Esophagus mucosa (tissue), 1 donor: Measurements from ENCODE around the gene ZNF565. TPM values are rescaled to one million over a fixed set of nuclear protein-coding genes. Genes with fewer than 3 reads are reported as not detected.
A peak's percentile ranks its signal among the peaks of the same experiment; 100 is the strongest.
"Not testable (repeated sequence)": the region's sequence is repeated elsewhere in the genome, so short reads cannot be mapped to it uniquely, and the experiment has no call there.

Experiments
- ATAC-seq: fragments of 200-7000 bp; cut with Tn5 transposase; one replicate; pipeline ENCODE4 v1.9.1; 2020
- total RNA-seq: library from RNA; stranded (reverse); gene quantifications from one replicate; pipeline ENCODE4 v1.2.4, GENCODE V29; 2023
- donor health status: DM: yes; HTN: yes; CAD: no.

The ZNF565 gene
- total RNA-seq, result 2.1 TPM

DNA sequence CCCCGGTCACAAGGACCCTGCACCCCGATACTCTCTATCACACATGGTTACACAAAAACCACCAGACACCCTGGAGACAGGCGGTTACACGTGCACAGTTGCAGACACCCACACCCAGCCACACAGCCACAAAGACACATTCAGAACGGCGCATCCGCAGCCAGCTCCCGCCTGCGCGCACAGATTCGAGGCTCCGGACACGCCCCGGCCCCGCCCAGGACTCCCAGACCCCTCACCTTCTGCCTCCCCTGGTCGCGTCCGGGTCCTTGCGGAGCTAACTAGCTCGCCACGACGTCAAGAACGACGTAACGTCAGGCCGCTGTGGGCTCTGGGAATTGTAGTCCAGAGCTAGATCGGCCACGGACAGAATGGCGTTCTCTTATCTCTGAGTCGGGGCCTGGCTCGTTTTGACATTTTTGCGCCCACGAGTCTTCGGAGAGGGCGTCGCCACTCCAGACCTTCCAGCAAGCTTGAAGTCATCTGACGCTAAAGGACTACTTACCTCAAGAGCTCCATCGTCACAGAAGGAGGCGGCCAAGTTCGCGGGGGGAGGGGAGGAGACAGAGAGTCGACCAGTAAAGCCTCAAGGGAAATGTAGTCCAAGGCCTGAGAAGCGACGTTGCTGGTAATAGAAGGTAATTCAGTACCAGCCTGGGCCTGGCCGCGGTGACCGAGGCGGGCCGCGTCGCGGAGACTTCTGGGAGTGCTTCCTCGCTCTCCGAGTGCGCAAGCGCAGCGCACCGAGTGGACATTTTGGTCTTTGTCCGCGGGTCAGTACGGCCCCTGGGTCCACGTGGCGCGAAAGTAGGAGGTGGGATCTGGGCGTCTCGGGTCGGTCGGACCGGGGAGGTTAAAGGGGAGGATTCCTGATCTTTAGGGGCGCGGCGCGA lies at the start of gene ZNF565, which contains the start of gene ZNF146:
ZNF565 (minus strand) TSS at position 280 of the 890 bp plus-strand sequence. CDS start 12,680 bp downstream, outside the sequence.
ZNF146 (plus strand) TSS at position 721 of the 890 bp plus-strand sequence. CDS start 21,335 bp downstream, outside the sequence.
- ATAC-seq, result peak; percentile 95

DNA sequence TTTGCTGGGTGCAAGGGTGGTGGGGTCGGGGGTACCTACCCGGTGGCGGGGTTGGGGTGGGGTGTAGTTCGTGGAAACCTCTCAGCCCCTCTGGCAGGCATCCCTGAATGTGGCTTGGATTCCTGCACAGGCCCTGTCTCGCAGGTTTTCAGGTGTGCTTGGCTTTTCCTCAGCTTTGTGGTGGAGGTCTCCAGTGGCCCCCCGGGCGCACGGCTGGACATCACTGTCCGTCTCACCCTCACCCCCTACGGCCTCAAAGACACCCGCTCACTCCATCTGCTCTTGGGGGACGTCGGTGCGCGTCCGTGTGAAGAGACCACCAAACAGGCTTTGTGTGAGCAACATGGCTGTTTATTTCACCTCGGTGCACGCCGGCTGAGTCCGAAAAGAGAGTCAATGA lies 44.7 kb upstream of the ZNF565 start:
- no peak for ATAC-seq

- ATAC-seq, result no peak
Measured at GRCh38 chr19:36258028-36258875, 43.8 kb upstream of the ZNF565 start.

DNA sequence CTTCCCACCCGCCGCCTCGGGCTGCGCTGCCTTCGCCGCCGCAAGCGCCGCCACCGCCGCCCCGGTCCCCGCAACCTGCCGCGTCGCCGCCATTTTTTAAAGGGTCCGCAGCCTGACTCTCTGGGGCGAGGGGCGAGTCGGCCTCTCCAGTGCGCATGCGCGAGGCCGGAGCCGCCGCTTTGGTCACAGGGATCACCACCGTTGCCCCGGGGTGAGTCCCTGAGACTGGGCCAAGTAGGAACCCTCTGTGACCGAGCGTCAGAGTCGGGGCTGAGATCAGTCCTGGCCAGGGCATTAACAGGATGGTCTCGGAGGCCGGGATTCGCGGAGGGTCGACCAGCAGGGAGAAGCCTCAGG lies 43.0 kb upstream of the ZNF565 start:
- ATAC-seq, result no peak

DNA sequence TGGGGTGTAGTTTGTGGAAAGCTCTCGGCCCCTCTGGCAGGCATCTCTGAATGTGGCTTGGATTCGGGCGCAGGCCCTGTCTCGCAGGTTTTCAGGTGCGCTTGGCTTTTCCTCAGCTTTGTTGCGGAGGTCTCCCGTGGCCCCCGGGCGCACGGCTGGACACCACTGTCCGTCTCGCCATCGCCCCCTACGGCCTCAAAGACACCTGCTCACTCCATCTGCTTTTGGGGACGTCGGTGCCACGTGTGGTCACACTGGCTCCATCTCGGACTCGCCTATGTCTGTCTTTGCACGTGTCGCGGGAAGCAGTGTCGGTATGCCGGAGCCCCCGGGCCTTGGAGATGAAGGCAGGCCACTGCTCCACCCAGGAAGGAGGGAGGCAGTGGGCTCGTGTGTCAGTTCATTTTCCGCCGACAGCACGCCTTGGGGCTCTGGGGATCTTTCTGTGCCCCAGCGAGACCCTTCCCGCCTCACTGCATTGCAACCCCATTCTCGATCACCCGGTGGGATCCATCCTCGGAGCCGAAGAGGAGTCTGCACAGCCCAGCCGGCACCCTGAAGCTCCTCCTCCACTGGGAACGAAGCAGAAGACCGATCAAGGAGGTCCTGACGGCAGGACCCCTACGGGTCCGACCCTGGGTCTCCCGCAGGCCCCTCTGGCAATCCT lies 42.5 kb upstream of the ZNF565 start:
- no peak for ATAC-seq

GRCh38 chr19:36256064-36256463 lies 41.6 kb upstream of the ZNF565 start:
- ATAC-seq, result no peak

DNA sequence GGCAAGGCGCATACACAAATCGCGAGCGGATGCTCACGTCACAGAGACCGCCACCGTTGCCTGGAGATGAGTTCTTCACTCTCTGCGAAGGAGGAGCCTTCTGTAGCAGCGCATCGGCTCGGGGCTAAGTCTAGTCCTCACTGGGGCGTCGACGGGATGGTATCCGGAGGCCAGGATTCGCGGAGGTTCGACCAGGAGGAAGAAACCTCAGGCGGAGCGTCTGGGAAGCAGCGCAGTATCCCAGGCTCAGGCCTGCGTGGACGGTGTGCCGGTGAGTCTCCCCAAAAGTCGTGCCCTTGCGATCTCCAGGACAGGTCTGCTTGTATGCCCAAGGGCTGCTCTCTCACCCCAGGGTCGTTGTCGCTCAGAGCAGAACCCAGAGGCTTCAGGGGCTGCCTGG lies 40.9 kb upstream of the ZNF565 start:
- no peak for ATAC-seq

- no peak for ATAC-seq
Measured at GRCh38 chr19:36254848-36255247, 40.4 kb upstream of the ZNF565 start.

DNA sequence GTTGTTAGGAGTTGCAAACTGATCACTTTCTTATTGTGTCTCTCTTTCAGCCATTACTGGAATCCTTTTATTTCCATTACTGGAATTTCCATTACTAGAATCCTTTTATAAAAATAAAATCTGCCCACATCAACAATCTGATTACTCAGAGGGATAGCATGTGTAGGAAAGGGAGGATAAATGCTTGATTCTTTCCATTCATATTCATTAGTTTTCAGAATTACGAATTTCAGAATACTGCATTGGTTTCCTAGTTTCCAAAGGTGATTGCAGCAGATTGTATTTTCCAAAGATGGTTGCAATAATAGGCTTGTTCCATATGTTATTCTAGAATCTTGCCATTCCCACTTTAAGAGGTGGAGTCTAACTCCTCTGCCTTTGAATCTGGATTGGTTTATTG lies 37.6 kb upstream of the ZNF565 start:
- ATAC-seq, result no peak

DNA sequence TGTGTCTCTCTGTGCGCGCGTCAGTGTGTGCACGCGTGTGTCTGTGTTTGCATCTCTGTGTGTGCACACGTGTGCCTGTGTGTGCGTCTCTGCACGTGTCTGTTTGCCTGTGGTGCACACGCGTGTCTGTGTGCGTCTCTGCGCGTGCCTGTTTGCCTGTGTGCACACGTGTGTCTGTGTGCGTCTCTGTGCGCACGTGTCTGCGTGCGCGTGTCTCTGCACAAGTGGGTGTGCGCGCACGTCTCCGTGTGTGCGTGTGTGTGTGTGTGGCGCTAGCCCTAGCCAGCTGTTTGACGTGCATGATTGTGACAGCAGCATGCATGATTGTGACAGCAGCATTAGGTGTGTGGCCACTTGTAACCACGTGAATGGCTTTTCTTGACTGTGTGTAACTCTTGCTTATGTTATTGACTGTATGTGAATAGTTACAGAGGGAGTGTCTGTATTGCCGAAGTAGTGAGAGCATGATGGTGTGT lies 31.6 kb upstream of the ZNF565 start:
- peak; percentile 17 for ATAC-seq

GRCh38 chr19:36245210-36246005 lies 30.9 kb upstream of the ZNF565 start:
- ATAC-seq, result no peak

DNA sequence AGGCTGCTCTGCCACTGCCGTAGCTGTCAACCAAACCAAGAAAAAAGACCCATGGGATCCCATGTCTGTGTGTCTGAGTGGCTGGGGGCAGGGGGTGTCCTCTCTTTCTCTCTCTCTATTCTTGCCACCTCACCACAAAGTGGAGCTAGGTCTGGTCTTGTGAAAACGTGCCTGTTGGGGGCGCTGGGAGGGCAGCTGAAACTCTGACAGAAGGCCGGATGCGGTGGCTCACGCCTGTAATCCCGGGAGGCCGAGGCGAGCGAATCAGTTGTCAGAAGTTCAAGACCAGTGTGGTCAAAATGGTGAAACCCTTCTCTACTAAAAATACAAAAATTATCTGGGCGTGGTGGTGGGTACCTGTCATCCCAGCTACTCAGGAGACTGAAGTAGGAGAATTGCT lies 29.6 kb upstream of the ZNF565 start:
- ATAC-seq, result no peak

- no peak for ATAC-seq
Measured at GRCh38 chr19:36236946-36237310, 22.5 kb upstream of the ZNF565 start.

- ATAC-seq, result no peak
Measured at GRCh38 chr19:36236304-36236945, 22.0 kb upstream of the ZNF565 start.

- not testable (repeated sequence) for ATAC-seq
Measured at GRCh38 chr19:36233626-36234025, 19.2 kb upstream of the ZNF565 start.

GRCh38 chr19:36225219-36225892 lies 10.9 kb upstream of the ZNF565 start:
- ATAC-seq, result no peak

DNA sequence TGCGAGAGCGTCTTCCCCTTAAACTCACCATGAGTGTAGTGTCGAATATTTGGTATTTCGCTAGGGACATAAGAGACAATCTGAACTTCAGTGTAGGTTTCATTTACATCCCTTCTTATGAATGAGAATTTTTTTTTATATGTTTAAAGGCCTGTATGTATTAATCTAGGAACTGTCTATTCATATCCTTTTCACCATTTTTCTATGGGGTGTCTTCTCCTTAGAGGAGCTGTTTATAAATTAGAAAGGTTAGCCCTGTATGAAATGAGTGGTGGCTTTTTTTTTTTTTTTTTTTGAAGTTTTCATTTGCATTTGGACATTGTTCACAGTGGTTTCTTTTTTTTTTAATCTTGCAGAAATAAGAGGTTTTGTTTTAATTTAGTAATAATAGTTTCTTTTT lies 8.0 kb upstream of the ZNF565 start:
- no peak for ATAC-seq

GRCh38 chr19:36221474-36221873 lies 7.0 kb upstream of the ZNF565 start:
- ATAC-seq, result no peak

DNA sequence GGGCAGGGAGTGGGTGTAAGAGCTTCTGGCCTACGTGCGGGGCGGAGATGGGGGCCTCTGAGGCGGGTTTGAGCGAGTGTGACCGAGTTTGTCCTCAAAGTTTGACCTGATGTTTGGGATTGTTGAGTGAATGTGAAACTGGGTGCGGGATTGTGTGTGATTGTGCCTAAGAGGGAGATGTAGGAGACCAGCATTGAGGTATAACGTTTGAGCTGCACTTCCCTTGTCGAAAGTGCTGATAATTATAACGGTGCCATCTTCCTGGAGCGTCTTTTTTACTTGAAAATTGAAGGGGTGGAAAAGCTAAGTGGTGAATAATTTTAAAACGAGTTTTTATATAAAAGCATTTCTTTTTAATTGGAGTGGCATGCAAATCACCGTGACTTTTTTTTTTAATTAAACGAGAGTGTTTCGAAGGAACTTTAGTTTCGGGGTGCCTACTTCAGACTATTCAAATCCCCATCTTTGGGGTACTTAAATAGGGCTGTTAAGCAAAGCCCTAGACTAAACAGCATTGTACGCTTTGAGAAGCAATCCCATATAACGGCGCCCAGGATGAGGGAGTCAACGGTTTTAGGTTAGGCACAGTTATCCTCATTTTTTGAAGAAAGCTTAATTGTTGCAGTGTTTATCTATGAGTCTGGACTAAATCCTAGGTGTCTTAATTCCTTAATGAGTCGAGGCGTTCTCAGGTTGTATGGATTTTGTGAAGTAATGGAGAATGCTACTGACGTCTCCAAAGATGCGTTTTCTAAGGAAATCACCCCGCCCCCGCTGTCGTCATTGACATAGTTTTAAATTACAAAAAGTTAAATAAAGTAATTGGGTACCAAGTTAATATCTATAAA lies 1.0 kb upstream of the ZNF565 start:
- ATAC-seq, result no peak

DNA sequence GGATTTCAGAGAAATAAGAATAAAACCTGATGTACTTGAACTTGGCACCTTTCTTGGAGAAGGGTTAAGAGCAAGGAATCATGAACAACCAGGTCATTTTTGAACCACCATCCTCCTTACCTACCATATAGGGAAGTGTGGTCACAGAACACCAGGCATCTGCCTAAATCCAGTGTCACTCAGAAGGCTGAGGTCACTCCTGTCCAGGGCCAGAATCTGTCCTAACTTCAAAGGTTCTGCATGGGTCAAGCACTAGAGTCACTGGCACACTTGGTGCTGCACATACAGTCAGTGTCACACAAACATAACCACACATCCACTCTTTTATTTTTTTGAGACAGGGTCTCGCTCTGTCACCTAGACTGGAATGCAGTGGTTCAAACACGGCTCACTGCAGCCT lies 1.6 kb downstream of the ZNF565 start:
- no peak for ATAC-seq
